ENCODE results near the gene TIMP2.

The TIMP2 gene

GRCh38 chr17:78818152-78818846, 106.9 kb downstream of the TIMP2 start:
- no peak overlapping the region for H3K4me3 ChIP-seq (ENCODE audit: severe bottlenecking)
- ATAC-seq (ENCODE audit: low read depth): no peak
- H3K36me3 ChIP-seq (ENCODE audit: low read depth): peaks cover 94% of the 10 kb centered on the region
- no peak for DNase-seq (ENCODE audit: low spot score)
- no peaks in the 10 kb centered on the region for H3K4me1 ChIP-seq (ENCODE audit: insufficient read depth, poor library complexity, severe bottlenecking)
- no peak for TF ChIP-seq CTCF (IDR thresholded peaks at IDR 0.05; ENCODE audit: poor library complexity, severe bottlenecking)
- H3K27ac ChIP-seq (ENCODE audit: poor library complexity, severe bottlenecking): no peak overlapping the region
- no peaks in the 10 kb centered on the region for H3K27me3 ChIP-seq (ENCODE audit: insufficient read depth, poor library complexity, severe bottlenecking)
- H3K9me3 ChIP-seq (ENCODE audit: severe bottlenecking): no peaks in the 10 kb centered on the region

- TF ChIP-seq CTCF (IDR thresholded peaks at IDR 0.05; ENCODE audit: poor library complexity, severe bottlenecking): no peak
- DNase-seq (ENCODE audit: low spot score) (no peak), ATAC-seq (ENCODE audit: low read depth) (no peak)
- no peaks in the 10 kb centered on the region for H3K4me1 ChIP-seq (ENCODE audit: insufficient read depth, poor library complexity, severe bottlenecking)
- no peak overlapping the region for H3K4me3 ChIP-seq (ENCODE audit: severe bottlenecking)
- no peaks in the 10 kb centered on the region for H3K9me3 ChIP-seq (ENCODE audit: severe bottlenecking)
- H3K36me3 ChIP-seq (ENCODE audit: low read depth): peaks cover 97% of the 10 kb centered on the region
- no peak overlapping the region for H3K27ac ChIP-seq (ENCODE audit: poor library complexity, severe bottlenecking)
- no peaks in the 10 kb centered on the region for H3K27me3 ChIP-seq (ENCODE audit: insufficient read depth, poor library complexity, severe bottlenecking)
These were observed 108.1 kb downstream of the TIMP2 start for GRCh38 chr17:78817123-78817522.

- TF ChIP-seq CTCF (IDR thresholded peaks at IDR 0.05; ENCODE audit: poor library complexity, severe bottlenecking): no peak
- ATAC-seq (ENCODE audit: low read depth): no peak
- Histone ChIP-seq H3K27me3 (ENCODE audit: insufficient read depth, poor library complexity, severe bottlenecking) (no peaks in the 10 kb centered on the region), H3K4me3 (ENCODE audit: severe bottlenecking) (no peak overlapping the region), H3K4me1 (ENCODE audit: insufficient read depth, poor library complexity, severe bottlenecking) (no peaks in the 10 kb centered on the region), H3K9me3 (ENCODE audit: severe bottlenecking) (no peaks in the 10 kb centered on the region), H3K27ac (ENCODE audit: poor library complexity, severe bottlenecking) (no peak overlapping the region), H3K36me3 (ENCODE audit: low read depth) (peaks cover 99% of the 10 kb centered on the region)
- DNase-seq (ENCODE audit: low spot score): no peak
These were observed 109.5 kb downstream of the TIMP2 start for GRCh38 chr17:78815696-78816095.

GRCh38 chr17:78812855-78813254, 112.3 kb downstream of the TIMP2 start:
- ATAC-seq (ENCODE audit: low read depth) (no peak), DNase-seq (ENCODE audit: low spot score) (no peak)
- H3K36me3 ChIP-seq (ENCODE audit: low read depth): peaks cover 99% of the 10 kb centered on the region
- H3K9me3 ChIP-seq (ENCODE audit: severe bottlenecking): no peaks in the 10 kb centered on the region
- no peaks in the 10 kb centered on the region for H3K4me1 ChIP-seq (ENCODE audit: insufficient read depth, poor library complexity, severe bottlenecking)
- H3K27ac ChIP-seq (ENCODE audit: poor library complexity, severe bottlenecking): no peak overlapping the region
- no peaks in the 10 kb centered on the region for H3K27me3 ChIP-seq (ENCODE audit: insufficient read depth, poor library complexity, severe bottlenecking)
- no peak for TF ChIP-seq CTCF (IDR thresholded peaks at IDR 0.05; ENCODE audit: poor library complexity, severe bottlenecking)
- no peak overlapping the region for H3K4me3 ChIP-seq (ENCODE audit: severe bottlenecking)

GRCh38 chr17:78808163-78808562, 117.0 kb downstream of the TIMP2 start:
- no peak for ATAC-seq (ENCODE audit: low read depth)
- Histone ChIP-seq H3K4me1 (ENCODE audit: insufficient read depth, poor library complexity, severe bottlenecking) (no peaks in the 10 kb centered on the region), H3K9me3 (ENCODE audit: severe bottlenecking) (no peaks in the 10 kb centered on the region), H3K36me3 (ENCODE audit: low read depth) (peaks cover 96% of the 10 kb centered on the region), H3K27ac (ENCODE audit: poor library complexity, severe bottlenecking) (no peak overlapping the region), H3K4me3 (ENCODE audit: severe bottlenecking) (no peak overlapping the region), H3K27me3 (ENCODE audit: insufficient read depth, poor library complexity, severe bottlenecking) (no peaks in the 10 kb centered on the region)
- no peak for TF ChIP-seq CTCF (IDR thresholded peaks at IDR 0.05; ENCODE audit: poor library complexity, severe bottlenecking)
- no peak for DNase-seq (ENCODE audit: low spot score)

All from RWPE2 (cell line).